SIG-M5 treated with dmso at 0.1 percent for 504 hours (cell line): ENCODE data around the gene TBL3.
A peak's percentile ranks its signal among the peaks of the same experiment; 100 is the strongest.

Experiments
- DNase-seq: peaks from one replicate; lab custom pipeline; 2025; ENCODE audit not compliant: unreplicated experiment; lab: John Stamatoyannopoulos, UW

The TBL3 gene

DNA sequence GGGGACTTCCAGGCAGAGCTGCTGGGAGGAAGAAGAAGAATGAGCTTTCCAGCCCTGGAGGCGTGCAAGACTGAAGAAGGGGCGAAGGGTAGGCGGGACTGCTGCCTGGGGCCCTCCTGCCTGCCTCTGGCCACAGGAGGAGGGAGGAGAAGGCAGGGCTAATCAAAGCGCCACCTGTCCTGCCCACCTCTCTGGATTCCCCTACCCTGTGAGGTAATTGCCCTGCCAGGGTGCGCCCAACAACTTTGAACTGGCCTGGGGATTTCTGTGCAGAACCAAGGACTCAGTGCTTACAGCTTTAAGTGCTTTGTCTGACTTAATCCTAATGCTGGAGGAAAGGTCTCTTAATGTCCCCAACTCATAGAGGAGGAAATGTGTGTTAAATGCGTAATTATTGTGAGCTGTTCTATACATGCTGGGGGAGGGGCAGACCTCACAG, 9.6 kb downstream of the TBL3 start, which contains the start of gene NOXO1:
TSS of gene NOXO1 (minus strand) at position 72 of the 439 bp plus-strand sequence. CDS start 290 bp downstream, outside the sequence.
- DNase-seq, result no peak

DNA sequence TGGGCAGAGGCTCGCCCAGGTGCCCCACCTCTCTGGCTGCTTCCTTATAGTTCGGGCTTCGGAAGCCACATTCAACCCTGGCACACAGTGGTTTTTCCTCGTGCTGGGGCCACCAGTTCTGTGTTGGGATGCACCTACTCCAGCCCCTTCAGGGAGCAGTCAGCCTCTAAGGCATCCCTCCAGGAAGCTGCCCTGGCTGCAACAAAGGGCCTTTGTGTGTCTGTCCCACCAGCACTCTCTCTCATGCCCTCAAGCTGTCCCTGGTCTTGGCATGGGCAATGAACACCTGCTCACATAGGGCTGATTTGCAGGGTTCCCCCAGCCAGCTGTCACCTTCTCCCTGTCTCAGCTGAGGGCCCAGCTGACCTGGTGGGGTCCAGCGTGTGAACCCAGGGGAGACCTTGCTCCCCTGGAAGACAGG, 10.2 kb downstream of the TBL3 start:
- DNase-seq, result no peak

DNA sequence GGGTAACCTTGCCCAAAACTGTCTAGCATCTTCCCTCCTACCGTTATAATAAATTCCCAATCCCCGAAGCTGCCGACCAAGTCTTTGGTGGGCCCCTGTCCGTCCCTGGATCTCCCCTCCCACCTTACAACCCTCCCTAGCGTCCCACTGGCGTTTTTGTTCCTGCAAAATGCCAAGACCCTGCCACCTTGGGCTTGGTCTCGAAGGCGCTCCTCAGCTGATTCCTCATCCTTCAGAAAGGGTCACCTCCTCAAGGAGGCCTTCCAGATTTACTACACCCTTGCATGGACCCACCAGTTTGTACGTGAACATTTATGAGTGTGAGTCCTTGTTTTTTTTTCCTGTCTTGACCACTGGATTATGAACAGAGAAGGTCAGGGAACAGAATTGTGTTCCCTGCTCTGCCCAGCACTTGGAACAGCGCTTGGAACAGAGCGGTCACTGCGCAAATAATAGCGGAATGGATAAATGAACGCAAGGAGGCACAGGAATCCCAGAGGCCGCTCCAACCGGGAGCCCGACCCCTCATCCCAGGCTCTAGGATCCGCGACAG, 11.2 kb downstream of the TBL3 start:
- DNase-seq, result no peak

DNA sequence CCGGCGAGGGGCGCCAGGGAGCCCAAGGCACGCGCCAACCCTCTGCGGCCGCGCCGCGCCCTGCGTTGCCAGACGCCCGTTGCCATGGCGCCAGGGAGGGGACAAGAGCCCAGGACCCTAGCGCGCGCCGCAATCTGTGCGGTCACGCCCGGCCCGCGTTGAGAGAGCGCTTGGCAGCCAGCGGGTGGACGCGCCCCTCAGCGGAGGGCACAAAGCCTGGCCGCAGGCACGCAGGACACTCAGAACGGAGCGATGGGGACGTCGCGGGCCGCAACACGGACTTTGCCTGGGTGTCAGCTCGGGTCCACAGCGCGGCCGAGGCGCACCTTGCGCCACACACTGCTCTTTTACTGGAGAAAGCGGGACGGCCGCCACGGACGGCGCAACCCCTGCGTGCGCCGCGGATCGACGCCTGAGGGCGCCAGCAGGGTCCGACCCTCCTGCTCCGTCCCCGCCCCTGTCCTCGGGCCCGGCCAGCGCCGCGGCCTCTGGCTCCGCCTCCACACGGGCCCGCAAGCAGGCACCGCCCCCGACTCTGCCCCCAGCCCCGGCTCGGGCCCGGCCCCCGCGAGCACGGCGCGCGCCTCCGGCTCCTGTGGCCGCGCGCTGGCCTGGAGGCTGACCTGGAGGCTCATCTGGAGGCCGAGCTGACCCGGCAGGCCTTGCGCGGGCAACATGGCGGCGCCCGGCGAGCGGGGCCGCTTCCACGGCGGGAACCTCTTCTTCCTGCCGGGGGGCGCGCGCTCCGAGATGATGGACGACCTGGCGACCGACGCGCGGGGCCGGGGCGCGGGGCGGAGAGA, 11.9 kb downstream of the TBL3 start, which contains the start of gene GFER:
TSS of gene GFER (plus strand) at position 650 of the 803 bp plus-strand sequence. CDS start at position 676, 26 bp downstream.
- DNase-seq, result peak; percentile 71

DNA sequence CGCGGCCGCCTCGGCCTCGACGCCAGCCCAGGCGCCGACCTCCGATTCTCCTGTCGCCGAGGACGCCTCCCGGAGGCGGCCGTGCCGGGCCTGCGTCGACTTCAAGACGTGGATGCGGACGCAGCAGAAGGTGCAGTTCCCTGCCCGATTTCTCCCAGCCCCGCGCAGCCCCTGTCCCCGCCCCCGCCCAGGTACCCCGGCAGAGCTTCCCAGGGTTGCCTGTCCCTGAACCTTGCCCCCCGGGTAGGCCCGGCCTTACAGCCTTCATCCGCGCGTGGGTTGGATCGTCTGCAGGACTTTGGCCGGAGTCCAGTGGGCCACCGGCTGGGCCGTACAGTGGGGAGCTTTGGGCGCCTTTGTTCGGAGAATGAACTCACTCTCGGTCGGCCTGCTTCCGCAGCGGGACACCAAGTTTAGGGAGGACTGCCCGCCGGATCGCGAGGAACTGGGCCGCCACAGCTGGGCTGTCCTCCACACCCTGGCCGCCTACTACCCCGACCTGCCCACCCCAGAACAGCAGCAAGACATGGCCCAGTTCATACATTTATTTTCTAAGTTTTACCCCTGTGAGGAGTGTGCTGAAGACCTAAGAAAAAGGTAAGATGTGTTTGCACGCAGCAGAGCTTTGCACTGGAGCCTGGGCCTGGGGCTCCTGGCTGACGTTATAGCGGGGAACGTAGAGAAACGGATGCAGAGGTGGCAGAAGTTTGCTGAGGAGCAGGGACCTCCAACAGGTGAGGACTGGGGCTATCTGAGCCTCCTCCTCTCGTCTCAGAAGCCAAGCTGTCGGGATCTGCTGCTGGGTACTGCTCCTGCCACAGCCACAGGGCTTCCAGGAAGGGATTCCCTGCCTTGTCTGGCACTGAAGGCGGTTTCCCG, 12.7 kb downstream of the TBL3 start:
- no peak for DNase-seq

DNA sequence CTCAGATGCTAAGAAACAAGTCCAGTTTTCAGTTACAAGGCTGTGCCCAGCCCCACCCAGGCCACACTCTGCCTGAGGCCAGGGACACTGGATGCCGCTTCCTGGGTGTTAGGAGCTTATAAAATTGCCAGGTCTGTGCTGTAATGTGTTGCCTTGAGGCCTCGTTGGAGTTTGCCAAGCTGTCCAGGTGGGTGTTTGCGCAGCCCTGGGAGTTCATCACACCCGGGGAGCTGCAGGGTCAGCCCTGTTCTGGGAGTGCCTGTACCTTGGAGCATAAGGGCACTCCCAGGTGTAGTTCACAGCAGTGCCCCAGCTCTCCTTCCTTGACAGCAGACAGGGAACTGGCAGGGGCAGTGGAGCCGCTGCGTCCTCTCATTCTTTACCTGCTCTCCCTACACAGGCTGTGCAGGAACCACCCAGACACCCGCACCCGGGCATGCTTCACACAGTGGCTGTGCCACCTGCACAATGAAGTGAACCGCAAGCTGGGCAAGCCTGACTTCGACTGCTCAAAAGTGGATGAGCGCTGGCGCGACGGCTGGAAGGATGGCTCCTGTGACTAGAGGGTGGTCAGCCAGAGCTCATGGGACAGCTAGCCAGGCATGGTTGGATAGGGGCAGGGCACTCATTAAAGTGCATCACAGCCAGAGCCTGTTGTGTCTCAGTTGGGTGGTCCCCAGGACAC, 13.8 kb downstream of the TBL3 start:
- no peak for DNase-seq

DNA sequence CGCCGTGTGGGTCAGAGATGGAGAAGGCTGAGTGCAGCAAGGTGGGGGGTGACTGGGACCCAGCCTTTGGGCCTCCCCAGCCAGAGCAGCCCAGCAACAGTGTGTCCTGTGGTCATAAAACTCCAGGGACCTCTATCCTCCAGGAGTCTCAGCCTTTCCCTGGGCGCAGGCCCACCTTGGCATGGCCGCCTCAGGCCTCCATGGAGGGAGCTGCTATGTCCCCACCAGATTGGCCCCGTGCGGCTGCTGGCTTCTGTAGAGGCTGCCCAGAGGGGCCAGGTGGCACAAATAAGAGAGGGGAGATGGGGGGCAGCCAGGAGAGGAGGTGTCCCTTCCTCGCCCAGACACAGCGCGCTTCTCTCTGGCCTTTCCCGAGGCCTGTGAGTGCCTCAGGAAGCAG, 15.3 kb downstream of the TBL3 start:
- DNase-seq, result no peak

DNA sequence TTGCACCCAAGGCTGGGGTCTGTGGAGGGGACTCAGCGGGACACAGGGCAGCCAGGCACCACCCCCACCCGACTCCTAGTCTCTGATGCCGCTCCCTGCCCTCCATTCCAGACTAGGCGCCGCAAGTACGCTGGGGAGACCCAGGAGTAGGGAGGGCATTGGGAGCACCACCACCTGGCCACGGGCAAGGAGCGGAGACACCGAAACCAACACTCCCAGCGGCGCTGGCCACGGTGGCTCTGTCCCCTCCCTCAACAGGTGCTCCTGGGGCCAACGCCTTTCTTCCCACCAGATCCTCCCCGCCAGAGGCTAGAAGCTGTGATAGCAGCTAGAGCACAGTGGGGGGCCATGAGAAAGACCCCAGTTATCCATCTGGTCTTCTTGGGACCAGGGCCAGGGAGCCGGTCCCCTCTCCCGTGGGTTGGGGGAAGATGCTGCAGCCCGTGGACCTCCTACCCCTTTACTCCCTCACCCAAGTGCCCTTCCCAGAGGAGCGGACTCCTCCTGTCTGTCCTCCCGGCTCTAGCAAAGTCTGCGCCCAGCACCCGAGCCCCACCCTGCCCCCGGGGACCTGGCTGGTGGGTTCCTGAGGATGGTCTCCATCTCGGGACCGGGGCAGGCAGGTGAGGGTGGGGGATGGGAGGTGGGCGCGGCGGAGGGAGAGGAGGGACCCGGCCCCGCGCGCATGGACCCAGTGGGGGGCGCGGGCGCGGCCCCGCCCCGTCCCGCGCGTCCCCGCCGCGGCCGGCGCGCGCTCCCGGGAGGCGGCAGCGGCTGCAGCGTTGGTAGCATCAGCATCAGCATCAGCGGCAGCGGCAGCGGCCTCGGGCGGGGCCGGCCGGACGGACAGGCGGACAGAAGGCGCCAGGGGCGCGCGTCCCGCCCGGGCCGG, 17.6 kb downstream of the TBL3 start, which contains the start of gene SYNGR3:
TSS of gene SYNGR3 (plus strand) at position 762 of the 892 bp plus-strand sequence. CDS start 133 bp downstream, outside the sequence.
- no peak for DNase-seq

DNA sequence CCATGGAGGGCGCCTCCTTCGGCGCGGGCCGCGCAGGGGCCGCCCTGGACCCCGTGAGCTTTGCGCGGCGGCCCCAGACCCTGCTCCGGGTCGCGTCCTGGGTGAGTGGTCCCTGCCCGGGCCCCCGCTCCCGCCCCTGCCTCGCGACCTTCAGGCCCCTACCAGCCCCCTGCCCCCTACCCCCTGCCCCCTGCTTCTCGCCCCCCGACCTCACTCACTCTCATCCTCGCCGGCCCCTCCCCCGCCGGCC, 18.2 kb downstream of the TBL3 start:
- DNase-seq, result no peak

DNA sequence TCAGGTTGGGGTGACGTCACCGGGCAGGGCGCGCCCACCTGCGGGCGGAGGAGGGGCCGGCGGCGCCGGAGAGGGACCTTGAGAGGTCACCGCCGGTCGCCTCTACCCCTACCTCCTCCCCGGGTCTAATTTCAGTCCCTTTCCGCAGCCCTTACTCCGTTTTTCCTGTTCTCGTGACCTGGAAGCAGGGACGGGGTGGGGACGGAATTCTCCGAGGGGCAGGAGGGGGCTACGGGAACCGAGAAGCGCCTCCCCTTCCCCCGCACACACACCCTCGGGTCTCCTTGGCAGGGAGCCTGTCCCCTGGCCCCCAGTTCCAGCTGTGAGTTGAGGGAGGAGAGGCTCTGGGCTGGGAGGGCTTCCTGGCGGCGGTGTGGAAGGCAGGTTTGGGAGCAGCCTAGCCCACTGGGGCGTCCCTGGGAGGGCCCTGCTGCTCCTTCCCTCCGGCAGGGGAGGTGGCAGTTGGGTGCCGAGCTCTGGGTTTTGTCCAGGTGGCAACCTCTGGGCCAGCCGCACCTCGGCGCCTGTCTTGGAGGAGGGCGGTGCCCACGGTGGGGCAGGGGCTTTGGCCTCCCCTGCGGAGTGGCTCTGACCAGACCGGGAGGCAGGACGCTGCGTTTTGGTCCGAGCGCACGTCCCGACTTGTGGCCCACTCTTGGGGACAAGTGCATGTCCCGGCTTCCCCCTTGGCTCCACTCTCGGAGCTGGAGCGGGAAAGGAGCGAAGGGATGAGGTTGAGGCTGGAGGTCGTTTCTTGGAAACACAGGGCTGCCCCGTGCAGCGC, 18.7 kb downstream of the TBL3 start:
- no peak for DNase-seq

DNA sequence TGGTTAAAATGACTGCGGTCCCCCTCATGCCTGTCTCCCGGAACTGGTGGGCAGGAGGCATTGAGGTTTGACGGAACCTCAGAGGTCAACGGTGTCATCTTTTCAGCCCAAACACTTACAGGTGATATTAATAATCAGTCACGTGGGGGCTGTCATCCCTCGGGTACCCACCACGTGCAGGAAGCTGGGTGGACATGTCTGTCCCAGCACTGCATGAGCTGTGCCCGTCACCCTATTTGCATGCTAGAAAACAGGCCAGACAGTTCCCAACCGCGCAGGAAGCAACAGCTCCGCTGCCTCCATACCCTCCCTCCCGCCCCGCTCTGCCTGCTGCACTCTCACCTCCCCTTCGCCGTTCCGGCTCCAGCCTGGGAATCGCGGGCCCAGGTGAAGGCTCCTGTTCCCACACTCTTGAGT, 19.3 kb downstream of the TBL3 start:
- no peak for DNase-seq

DNA sequence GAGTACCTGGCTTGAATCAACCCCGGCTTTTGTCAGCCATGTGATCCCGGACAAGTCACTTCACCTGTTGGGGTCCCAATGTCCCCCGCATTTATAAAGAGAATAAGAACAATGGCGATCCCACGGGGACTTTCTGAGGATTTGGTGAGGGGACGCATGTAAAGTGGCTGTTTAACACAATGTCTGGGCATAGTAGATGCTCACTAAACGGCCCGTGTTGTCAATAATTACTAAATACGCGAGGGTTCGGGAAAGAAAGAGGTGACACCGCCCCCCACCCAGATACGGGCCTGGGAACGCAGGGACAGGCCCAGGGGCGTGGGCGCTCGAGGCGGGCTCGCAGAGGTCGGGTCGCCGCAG, 19.7 kb downstream of the TBL3 start:
- DNase-seq, result no peak

DNA sequence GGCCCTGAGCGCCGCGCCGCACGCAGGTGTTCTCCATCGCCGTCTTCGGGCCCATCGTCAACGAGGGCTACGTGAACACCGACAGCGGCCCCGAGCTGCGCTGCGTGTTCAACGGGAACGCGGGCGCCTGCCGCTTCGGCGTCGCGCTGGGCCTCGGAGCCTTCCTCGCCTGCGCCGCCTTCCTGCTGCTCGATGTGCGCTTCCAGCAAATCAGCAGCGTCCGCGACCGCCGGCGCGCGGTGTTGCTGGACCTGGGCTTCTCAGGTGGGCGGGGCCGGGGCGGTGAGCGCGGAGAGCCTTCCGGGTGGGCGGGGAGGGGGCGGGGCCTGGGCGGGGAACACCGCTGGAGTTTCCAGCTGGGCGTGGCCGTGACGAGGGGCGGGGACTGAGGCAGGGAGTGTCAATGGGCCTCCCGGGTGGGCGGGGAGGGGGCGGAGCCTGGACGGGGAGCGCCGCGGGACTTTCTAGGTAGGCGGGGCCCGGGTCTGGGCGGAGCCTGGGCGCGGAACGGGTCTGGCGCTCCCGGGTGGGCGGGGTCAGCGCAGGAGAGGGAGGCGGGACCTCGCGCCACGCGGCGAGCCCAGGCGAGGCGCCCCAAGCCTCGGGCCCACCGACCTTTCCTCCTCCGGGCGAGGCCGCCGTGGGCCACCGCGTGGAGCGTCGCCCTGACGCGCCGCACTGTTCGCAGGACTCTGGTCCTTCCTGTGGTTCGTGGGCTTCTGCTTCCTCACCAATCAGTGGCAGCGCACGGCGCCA, 20.3 kb downstream of the TBL3 start:
- peak; percentile 76 for DNase-seq

DNA sequence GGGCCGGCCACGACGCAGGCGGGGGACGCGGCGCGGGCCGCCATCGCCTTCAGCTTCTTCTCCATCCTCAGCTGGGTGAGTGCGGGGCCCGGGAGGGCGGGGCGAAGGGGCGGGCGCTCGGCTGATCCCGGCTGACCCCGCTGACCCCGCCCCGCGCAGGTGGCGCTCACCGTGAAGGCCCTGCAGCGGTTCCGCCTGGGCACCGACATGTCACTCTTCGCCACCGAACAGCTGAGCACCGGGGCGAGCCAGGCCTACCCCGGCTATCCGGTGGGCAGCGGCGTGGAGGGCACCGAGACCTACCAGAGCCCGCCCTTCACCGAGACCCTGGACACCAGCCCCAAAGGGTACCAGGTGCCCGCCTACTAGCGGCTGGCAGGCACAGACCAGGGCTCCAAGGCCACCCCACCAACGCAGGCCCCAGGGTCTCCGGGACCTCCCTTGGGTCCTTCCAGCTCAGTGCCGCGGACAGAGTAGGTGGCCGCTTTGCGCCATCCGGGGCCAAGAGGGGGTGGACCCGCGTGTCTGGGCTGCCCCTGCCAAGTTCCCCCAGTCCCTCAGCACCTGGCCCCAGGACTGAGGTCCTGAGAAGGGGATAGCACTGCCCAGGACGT, 21.0 kb downstream of the TBL3 start:
- DNase-seq, result no peak

DNA sequence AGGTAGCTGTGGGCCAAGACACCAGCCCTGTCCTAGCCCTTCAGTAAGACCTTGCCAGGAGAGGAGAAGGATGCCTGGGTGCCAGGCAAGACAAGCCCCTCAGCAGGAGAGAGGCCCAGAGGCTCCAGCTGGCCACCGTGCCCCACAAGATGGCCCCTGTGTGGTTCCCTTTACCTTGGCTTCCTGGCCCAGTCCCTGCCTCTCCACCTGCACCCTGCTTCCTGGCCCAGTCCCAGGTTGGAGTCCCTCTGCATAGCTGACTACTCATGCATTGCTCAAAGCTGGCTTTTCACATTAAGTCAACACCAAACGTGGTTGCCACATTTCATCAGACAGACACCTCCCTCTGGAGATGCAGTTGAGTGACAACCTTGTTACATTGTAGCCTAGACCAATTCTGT, 21.9 kb downstream of the TBL3 start:
- DNase-seq, result peak; percentile 42

DNA sequence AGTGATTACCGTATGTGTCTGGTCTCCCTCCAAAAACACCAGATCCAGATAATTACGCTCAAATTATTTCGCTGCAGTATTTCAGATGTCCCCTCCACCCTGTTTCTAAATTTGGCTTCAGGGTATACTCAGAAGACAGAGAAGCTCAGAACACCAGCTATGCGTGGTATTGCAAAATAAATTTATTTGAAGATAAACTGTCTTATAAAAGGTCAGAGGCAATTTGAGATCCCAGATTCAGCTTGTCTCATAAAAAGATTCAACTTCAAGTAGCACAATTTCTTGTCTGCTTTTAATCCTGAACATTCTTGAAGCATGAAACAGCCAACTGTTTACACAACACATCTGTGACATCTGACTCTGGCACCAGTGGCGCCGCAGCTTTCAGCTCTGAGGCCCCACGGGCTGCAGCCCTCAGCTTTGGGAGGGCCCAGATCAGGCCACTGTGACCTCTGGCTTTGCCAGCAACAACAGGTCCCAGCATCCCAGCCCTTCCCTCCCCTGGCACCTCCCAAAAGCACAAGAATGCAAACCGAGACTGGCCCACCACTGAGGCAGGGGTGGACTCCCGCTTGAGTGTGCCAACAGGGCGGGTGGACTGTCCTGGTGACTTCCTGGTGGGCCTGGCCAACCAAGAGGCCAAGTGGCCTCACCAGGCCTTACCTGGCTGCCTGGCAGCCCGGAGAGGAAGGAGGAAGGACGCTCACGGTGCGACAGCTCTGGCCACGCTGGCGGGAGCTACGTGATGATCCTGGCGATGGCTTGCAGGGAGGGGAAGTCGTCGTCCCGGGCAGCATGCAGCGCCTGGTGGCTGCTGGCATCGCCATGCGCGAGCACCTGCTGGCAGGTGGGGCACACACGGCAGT, 25.9 kb downstream of the TBL3 start:
- DNase-seq, result no peak

DNA sequence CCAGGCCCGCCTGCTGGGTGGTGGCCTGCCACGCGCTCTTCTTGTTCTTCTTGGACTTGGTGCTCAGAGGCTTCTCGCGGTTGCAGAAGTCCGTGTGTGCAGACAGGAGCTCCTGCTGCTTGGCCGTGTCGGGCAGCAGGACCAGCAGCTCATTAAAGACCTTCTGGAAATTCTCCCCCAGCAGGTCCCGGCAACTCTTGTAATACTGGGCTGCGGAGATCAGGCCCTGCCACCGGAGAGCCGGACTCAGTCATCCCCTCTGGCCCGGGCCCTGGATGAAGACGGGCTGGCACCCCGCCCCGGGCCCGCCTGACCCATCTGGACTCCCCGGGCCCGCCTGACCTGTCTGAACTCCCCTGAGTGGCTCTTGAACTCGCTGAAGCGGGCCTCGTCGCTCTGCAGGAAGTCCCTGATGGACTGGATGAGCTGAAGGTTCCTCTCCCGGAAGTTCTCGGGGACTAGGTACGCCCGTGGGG, 26.5 kb downstream of the TBL3 start:
- DNase-seq, result no peak
